Effector CD8-positive, alpha-beta T cell (primary cell): Measurements from ENCODE around the gene EPC2.
"Not testable (repeated sequence)": the region's sequence is repeated elsewhere in the genome, so short reads cannot be mapped to it uniquely, and the experiment has no call there.

ENCODE experiments used
- DNase-seq: peaks from one replicate; lab custom pipeline; 2025; lab: John Stamatoyannopoulos, UW

The EPC2 gene

DNA sequence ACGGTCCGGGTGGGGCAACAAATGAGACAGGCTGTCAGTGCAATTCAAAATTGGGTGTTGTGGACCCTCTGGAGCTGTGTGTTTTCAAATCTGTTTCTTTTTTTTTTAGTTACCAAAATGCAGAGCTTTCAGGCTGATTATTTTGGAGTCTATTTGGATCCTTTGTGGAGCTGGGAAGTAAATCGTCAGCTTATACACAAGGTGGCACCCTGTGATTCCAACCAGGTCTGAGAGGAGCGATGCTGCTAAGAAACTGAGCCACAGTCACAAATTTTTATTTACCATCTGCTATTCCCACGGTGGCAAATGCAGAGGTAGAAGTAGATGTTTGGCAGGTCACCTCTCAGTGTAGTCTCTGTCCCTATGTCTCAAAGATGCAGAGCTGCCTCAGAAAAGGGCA is 3.8 kb upstream of the EPC2 start:
- no peak for DNase-seq

GRCh38 chr2:148642112-148642744 is 2.3 kb upstream of the EPC2 start:
- DNase-seq = no peak

DNA sequence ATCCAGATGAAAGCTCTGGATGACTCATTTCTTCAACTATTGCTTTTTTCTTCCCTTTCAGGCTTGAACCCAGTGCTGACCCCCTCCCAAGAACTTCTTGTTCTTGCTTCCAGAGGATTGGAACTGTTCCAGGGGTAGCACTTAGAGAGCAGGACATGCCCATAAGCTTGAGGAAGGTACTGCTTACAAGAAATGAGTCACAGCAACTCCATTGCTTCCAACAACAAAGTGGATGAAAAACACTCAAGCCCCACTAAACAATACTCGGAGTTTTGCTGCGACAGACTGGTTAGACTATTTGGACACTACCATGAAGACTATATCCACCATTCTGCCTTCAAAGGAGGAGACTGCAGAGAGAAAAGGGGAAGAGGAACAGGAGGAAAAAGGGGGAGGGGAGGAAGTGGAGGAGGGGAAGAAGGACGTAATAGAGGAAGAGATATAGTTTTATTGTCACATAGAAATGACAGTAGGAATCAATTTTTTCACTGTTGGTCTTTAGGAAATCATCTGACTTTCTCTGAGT is 1.6 kb upstream of the EPC2 start:
- no peak for DNase-seq

DNA sequence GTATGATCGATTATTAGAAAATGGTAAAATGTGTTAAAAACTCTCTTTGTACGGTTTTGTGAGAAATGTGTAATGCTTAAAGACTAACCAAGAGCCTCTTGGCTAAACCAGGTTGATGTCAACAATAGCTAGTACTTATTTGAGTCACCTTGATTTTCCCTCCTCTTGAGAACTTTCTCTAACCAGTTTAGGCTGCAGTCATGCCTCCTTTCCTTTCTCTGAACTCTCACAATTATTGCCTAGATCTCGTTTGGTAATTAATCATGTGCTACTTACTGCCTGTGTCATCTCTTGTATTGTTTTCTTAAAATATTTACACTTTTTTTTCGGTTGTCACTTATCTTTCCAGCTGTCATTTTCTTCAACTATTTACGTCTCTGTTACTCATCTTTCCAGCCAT is 1.1 kb upstream of the EPC2 start:
- no peak for DNase-seq

DNA sequence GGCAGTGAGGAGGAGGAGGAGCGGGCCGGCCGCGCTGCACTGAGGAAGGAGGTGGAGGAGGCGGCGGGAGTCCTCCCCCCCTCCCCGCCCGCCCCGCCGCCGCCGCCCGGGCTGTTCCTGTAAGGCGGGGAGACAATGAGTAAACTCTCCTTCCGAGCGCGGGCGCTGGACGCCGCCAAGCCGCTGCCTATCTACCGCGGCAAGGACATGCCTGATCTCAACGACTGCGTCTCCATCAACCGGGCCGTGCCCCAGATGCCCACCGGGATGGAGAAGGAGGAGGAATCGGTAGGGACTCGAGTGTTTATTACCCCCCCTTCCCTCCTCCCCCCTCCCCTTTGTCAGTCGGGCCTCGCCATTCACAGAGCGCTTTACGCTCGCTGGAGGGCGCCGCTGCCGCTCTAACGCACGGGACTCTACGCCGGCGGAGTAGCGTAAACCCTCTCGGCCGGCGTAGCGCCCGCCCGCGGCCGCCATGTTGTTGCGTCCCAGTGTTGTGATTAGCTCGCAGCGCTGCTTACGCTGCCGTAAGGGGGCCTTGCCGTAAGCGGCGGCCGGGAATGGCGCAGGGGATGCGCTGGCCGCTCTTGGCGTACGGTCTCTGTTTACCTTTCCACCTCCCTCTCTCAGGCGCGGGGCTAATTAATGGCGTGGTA is 460 bp downstream of the EPC2 start:
- peak; percentile 94 for DNase-seq

DNA sequence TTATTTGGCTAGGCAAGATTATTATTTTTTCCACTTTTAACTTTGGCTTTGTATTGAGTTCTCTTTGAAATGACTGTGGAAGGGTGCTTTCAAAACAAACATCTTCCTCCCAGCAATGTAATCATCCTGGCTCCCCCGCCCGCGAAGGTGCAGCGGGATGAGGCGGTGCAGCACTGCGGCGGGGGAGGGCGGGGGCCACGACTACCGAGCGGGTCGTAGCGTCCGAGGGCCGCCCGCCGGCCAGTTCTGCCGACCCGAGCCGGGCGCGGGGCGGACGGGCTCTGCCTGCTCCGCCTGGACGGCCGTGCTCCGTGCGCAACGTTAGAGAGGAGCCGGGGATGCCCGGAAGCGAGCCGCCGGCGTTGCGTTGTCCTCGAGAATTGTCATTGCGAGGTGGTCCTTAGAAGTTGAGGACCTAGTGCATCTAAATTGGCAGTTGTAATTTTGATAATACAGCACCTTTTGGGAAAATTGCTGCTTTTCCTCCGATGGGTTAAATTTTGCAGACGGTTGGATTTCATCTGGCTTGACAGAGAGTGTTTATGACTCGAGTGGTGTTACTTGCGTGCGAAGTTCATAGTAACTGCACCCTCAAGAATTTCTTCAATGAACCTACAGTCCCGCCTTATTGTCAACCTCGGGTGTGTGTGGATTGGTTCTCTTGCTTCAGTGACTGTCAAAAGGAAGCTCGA is 1.1 kb downstream of the EPC2 start:
- DNase-seq = peak; percentile 46

DNA sequence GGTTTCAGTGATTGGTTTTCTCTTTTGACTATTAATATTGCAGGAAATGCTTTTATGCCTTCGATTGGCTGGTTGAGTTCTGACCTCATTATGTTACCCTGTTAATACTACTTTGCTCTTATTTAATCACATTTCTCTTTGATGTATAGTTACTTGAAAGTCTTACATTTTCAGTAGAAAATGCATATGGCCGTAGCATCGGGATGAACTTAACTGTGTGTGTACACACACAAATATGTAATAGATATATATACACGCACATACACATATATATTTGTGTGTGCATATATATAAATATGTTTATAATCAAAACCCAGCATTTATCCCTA is 1.6 kb downstream of the EPC2 start:
- DNase-seq = no peak

DNA sequence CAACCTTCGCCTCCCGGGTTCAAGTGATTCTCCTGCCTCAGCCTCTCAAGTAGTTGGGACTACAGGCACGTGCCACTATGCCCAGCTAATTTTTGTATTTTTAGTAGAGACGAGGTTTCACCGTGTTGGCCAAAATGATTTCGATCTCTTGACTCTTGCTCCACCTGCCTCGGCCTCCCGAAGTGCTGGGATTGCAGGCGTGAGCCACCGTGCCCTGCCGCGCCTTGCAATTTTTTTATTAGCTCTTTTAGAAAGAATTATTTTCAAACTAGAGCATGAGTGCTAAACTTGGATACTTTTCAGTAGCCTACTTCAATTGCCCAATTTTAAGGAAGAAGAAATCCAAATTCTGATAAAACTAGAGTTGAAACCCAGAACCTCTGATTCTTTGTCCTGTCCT is 3.2 kb downstream of the EPC2 start:
- DNase-seq = not testable (repeated sequence)

GRCh38 chr2:148649936-148650335 is 5.4 kb downstream of the EPC2 start:
- DNase-seq = no peak

DNA sequence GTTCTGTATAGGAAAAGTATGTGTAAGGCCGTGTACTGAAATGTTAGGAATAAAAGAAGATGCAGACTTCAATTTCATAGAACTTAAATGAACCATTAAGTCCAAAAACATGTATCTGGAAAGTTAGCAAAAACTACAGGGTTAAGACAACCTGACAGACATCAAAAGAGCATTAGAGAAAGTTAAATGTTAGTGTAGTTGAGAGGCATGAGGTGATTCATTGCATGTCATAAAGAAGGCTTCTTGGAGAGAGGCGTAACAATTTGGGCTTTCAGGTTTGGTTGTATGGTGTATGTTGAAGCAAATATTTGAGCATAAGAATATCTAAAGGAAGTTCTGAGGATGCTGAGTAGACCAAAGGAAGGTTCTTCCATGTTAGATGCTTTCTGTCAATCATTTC is 6.3 kb downstream of the EPC2 start:
- no peak for DNase-seq

- DNase-seq = no peak
Observed at GRCh38 chr2:148651972-148652371, 7.4 kb downstream of the EPC2 start.

- DNase-seq = no peak
Observed at GRCh38 chr2:148653437-148653836, 8.9 kb downstream of the EPC2 start.

DNA sequence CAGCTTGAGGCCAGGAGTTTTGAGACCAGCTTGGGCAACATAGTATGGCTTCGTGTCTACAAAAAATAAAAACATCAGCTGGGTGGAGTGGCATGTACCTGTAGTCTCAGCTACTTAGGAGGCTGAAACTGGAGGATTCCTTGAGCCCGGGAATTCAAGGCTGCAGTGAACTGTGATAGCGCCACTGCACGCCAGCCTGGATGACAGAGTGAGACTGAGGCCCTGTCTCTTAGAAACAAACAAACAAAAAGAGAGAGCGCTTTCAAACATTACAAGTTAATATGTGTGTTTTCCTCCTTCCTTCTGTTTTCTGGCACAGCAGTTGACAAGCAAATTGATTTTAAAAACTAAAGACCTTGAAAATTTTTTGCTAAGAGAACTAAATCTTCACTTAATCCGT is 9.9 kb downstream of the EPC2 start:
- no peak for DNase-seq

DNA sequence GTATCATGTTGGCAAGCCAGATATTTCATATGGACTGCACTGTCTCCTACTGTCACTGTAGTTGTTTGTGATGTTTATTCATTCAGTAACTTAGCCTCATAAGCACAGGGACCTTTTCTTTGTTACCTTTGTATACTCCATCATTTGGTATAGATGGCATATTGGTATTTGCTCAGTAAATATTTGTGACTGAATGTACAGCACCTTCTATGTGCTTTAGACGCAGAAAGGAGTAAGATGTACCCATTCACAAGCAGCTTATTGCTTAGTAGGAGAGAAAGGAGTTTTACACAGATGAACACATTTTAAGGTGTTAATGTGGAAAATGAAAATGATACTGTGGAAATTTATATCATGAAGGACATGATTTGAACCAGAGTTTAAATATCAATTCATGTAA is 12.0 kb downstream of the EPC2 start:
- no peak for DNase-seq

- DNase-seq = no peak
Observed at GRCh38 chr2:148658807-148659722, 14.5 kb downstream of the EPC2 start.

GRCh38 chr2:148660999-148661398 is 16.4 kb downstream of the EPC2 start:
- DNase-seq = no peak

- DNase-seq = not testable (repeated sequence)
Observed at GRCh38 chr2:148662332-148662731, 17.8 kb downstream of the EPC2 start.

- no peak for DNase-seq
Observed at GRCh38 chr2:148664229-148664628, 19.7 kb downstream of the EPC2 start.

DNA sequence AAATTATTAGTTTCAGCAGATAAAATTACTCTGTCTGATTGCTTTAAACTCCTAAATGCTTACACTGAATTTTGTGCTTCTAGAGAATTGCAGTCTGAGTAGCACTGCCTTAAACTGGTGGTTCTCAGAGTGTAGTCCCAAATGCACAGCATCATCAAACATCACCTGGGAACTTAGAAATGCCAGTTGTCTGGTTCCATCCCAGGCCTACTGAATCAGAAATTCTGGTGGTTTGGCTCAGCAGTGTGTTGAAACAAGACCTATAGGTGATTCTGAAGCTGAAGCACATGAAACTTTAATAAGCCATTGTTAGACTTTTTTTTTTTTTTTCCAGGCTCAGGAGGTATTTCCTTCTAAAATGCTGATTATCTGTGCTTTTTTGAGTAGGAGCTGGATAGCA is 22.0 kb downstream of the EPC2 start:
- no peak for DNase-seq

GRCh38 chr2:148667113-148667836 is 22.7 kb downstream of the EPC2 start:
- DNase-seq = no peak

GRCh38 chr2:148670773-148671172 is 26.2 kb downstream of the EPC2 start:
- DNase-seq = no peak
